RCC 7860 (cell line): Measurements from ENCODE around the gene CNTFR.

Source experiments
- DNase-seq: peaks from one replicate; pipeline ENCODE4 v3.0.0-alpha.2; 2015; ENCODE audit warnings: low spot score
- FAIRE-seq: peaks from 2 replicates; lab custom pipeline; 2012; peaks lifted over from hg19 to GRCh38; lab: Jason Lieb, UNC

The CNTFR gene

GRCh38 chr9:34590381-34591247 is 1.1 kb upstream of the CNTFR start:
- FAIRE-seq (no peak), DNase-seq (no peak)

GRCh38 chr9:34588671-34589635 is 571 bp downstream of the CNTFR start:
- no peak for DNase-seq
- FAIRE-seq: no peak

- no peak for FAIRE-seq
- no peak for DNase-seq
Observed at GRCh38 chr9:34587271-34587670, 2.3 kb downstream of the CNTFR start.

GRCh38 chr9:34585946-34586669 is 3.4 kb downstream of the CNTFR start:
- FAIRE-seq (no peak), DNase-seq (no peak)

- DNase-seq (no peak), FAIRE-seq (no peak)
Observed at GRCh38 chr9:34584970-34585369, 4.6 kb downstream of the CNTFR start.

- FAIRE-seq (no peak), DNase-seq (no peak)
Observed at GRCh38 chr9:34582787-34583186, 6.7 kb downstream of the CNTFR start.

GRCh38 chr9:34581318-34581717 is 8.2 kb downstream of the CNTFR start:
- DNase-seq (no peak), FAIRE-seq (no peak)

GRCh38 chr9:34580358-34580757 is 9.2 kb downstream of the CNTFR start:
- DNase-seq (no peak), FAIRE-seq (no peak)

- DNase-seq (no peak), FAIRE-seq (no peak)
Observed at GRCh38 chr9:34579808-34580163, 9.7 kb downstream of the CNTFR start.

GRCh38 chr9:34579104-34579807 is 10.3 kb downstream of the CNTFR start:
- no peak for FAIRE-seq
- DNase-seq: no peak

- no peak for FAIRE-seq
- DNase-seq: no peak
Observed at GRCh38 chr9:34578241-34579103, 11.1 kb downstream of the CNTFR start.

GRCh38 chr9:34577400-34578240 is 11.9 kb downstream of the CNTFR start:
- DNase-seq (no peak), FAIRE-seq (no peak)

GRCh38 chr9:34576597-34577399 is 12.7 kb downstream of the CNTFR start:
- no peak for FAIRE-seq

GRCh38 chr9:34575862-34576596 is 13.5 kb downstream of the CNTFR start:
- DNase-seq: no peak
- FAIRE-seq: no peak

More at GRCh38 chr9:34576597-34577399, 12.7 kb downstream of the CNTFR start:
- no peak for DNase-seq

- FAIRE-seq (no peak), DNase-seq (no peak)
Observed at GRCh38 chr9:34575241-34575640, 14.3 kb downstream of the CNTFR start.

GRCh38 chr9:34574571-34574970 is 15.0 kb downstream of the CNTFR start:
- DNase-seq: no peak

More at GRCh38 chr9:34574571-34574970, 15.0 kb downstream of the CNTFR start:
- no peak for FAIRE-seq
